IPS-NIHi11 (cell line): Measurements from ENCODE around the gene ECE2.

ENCODE experiments used
- DNase-seq: peaks from one replicate; pipeline ENCODE4 v3.0.0; 2012; ENCODE audit warnings: mixed read lengths, low spot score

The ECE2 gene

DNA sequence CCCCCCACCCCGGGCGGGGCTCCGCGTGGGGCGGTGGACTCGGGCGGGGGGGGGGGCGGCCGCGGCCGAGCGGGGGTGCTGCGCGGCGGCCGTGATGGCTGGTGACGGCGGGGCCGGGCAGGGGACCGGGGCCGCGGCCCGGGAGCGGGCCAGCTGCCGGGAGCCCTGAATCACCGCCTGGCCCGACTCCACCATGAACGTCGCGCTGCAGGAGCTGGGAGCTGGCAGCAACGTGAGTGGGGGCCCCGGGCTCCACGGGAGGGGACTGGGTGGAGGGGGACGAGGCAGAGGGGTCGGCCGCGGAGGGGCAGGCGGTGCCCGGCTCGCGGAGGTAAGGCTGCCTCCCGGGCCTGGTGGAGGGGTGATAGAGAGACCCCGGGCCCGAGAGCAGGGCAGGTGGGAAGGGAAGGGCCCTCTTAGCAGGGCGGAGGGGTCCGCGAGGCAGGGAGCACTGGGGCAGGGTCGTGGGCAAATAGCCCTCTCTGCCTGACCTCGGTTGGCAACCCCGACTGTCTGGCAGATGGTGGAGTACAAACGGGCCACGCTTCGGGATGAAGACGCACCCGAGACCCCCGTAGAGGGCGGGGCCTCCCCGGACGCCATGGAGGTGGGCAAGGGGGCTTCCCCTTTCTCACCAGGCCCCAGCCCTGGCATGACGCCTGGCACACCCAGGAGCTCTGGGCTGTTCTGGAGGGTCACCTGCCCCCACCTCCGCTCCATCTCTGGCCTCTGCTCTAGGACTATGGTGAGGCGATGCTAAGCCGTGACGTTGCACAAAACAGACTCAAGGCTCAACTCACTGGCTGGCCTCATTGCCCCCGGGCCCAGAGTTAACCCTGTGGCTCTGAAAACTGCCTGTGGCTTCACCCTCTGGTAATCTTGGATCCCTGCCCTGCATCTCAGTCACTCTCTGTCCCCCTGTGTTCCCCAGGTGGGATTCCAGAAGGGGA is at the start of gene ECE2:
Gene ECE2, plus strand, starts transcription at position 62 of the 950 bp plus-strand sequence. Its CDS starts 132 bp downstream, at position 194.
- peak; percentile 58 for DNase-seq

DNA sequence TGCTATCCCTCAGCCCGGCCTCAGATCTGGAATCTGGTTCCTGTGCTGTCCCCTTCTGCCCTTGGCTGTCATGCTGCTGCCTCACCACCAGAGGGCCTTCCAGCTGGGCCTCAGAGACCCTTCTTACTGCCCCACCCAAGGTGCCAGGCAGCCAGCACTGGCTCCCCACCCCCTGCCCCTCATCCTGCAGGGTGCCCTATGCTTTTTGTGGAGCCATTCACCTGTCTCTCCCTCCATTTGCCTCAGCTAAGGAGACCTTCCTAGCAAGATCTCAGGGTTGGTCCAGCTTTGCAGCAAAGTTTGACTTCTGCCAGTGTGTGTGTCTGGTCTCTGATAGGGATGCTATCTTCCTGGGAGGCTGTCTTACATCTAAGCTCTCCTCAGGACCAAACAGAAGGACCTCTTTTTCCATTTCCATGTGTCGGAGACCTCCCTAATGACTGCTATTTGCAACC is 48.3 kb upstream of the ECE2 start:
- DNase-seq: peak; percentile 82

DNA sequence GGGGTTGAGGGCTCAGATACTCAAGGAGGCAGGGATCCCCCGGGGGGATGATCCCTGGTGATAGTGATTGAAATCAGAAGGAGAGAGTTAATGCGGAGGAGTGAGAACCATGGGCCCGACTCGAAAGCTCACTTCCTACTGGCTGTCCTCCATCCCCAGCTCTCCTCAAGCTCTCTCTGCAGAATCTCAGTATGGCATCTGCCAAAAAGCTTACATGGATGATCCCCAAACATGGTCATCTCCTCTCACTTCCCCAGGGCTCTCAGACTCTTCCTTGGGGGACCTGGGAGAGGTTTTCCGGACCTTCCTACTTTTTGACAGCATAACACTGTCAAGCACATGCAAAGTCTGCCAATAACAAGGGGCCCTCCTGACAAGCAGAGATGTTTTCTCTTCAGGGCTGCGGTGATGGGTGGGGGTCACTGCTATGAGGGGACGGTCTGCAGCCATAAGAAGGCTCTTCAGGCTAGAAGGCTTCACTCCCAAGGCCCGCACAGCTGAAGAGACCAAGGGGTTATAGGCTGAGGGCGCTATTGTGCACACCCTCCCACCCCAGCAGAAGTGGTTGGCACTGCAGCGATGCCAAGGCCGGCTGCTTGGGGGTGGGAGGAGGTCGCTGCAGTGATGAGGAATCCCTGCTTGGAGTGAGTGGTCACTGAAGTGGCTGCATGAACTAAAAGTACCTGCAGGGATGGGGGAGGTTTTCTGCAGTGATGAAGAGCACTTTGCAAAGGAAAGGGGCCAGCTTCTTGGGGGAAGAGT is 47.3 kb upstream of the ECE2 start:
- no peak for DNase-seq

DNA sequence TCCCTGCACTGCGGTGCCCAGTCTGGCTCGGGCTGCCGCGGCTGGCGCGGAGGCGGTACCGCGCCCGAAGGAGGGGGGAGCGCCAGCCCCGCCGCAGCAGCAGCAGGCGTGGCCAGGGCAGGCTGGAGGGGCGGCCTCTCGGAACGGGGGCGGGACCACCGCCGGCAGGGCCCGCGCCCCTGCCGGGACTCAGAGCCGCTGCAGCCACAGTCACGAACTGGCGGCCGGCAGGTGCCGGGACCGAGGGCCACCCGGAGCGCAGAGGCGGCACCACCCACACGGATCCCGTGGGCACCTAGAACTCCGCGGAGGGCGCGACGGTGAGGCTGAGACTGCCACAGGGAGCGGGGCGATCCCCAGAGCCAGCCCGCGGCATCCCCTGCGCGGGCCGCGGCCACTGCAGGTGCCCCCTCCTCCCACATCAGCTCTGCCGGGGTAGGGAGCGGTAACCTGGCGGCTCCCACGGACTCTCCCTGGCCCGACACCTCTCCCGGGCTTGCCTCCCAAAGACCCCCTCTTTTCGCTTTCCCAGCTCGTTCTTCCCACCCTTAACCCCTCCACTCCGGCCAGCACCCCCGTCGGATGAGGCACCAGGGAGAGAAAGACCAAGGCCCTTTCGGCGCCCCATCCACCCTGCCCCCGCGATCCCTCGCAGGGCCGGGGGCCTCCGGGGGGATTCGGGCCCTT is 46.3 kb upstream of the ECE2 start, which contains the start of gene VWA5B2:
Gene VWA5B2, plus strand, starts transcription at position 192 of the 687 bp plus-strand sequence. CDS start 944 bp downstream, outside the sequence.
- peak; percentile 99 for DNase-seq

DNA sequence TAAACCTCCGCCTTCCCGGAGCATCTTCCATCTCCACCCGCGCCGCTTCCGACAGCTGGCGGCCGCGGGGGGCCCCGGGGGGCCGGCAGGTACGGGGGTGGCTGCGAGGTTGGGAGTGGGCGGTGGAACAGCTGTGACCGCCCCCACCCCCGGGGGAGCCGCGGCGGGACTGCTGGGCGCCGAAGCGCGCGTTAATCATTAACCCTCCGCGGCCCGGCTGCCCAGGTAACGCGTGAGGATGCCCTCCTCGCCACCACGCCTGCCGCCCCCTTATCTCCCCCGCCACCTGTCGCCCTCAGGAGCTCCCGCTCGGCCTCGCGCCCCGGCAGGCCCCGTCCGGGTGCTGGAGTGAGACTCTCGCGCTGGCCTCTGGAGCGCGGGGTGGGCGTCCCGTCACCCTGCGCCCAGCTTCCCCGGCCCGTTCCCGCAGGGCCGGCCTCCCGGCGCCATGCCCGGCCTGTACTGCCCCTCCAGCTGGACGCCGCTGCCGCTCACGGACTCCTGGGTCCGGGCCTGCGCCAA is 45.7 kb upstream of the ECE2 start:
- DNase-seq: peak; percentile 52

DNA sequence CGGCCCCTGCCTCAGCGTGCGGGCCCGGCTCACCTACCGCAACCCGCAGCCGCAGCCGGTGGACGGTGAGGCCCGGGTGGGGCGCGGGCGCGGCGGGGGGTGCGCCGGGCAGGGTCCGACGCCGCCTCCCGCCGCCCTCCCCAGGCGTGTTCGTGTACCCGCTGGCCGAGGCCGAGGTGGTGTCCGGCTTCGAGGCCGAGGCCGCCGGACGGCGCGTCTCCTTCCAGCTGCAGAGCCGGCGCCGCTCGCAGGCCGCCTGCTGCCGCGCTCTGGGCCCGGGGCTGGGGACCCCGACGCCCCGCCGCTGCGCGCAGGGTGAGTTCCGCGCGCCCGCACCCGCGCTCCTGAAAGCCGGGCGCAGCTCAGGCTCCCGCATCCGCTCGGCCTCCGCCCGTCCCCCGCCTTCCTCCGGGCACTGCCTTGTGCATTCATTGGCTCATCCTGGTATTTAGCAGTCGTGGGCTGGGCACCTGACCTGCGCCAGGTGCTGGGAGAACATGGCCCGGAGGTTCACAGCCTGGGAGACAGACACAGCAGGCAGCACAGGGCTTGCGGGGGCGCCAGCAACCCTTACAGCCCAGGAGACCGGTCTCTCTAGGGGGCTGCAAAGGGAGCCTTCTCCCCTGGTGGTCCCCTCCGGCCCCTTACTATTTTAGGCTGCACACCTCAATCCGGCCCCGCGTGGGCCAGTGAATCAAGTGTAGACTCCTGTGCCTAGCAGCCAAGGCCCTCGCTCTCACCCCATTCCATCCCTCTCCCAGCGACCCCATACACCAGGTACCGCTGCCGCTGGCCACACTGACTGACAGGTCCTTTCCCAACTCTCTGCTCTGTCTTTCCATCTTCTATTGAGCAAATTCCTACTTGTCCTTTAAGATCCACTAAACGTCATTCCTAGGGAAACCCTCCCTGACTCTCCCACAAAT is 45.0 kb upstream of the ECE2 start:
- peak; percentile 69 for DNase-seq

DNA sequence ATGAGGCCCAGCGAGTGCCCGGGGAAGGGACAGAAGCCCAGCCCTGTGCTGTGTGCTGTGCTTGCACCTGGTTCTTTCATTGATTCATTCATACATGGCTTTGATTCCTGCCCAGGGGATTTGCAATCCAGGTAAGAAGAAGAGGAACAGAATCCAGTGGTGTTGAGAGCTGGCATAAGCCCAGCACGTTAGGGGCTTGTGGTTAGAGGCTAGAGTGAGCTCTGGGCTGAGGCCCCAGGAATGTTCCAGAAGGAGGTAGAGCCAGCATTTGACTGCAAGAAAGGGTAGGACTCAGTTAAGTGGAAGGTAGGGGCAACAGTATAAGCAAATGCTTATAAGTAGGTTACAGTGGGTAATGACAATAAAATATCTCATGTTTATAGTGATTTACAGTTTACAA is 44.2 kb upstream of the ECE2 start:
- no peak for DNase-seq

DNA sequence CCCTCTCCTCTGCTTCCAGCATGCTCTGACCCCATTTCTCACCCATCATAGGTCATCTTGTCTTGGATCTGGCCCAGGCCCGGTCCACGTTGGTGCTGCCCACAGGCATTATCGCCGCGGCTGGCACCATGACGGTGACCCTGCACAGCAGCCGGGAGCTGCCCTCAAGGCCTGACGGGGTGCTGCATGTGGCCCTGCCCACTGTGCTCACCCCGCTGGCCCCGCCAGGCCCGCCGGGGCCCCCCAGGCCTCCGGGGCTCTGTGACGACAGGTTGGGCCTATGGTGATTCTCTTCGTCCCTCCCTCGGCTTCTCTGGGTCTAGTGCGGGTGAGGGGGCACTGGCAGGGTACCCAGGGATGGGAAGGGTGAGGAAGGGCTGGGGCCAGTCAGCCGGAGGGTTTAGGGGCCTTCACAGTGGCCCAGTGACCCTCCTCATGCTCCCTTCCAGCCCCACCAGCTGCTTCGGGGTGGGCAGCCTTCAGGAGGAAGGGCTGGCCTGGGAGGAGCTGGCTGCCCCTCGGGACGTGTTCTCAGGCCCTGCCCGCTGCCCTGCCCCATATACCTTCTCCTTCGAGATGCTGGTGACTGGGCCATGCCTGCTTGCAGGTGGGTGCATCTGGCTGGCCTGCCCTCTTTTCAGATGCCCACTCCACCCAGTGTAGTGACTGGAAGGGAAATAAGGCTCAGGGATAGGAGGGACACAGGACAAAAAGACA is 42.5 kb upstream of the ECE2 start:
- DNase-seq: no peak

DNA sequence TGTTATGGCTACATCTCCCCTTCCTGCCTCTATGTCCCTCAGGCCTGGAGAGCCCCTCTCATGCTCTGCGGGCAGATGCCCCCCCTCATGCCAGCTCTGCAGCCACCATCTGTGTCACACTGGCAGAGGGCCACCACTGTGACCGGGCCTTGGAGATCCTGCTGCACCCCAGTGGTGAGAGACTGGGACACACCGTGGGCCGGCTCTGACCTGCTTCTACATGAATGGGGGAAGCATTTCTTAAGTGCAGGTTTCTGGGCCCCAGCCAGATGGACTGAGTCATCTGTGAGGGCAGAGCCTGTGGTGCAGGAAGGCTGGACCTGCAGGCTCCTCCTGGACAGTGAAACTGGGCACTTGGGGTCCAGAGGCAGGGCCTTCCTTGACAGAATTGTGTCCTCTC is 41.6 kb upstream of the ECE2 start:
- DNase-seq: peak; percentile 61

DNA sequence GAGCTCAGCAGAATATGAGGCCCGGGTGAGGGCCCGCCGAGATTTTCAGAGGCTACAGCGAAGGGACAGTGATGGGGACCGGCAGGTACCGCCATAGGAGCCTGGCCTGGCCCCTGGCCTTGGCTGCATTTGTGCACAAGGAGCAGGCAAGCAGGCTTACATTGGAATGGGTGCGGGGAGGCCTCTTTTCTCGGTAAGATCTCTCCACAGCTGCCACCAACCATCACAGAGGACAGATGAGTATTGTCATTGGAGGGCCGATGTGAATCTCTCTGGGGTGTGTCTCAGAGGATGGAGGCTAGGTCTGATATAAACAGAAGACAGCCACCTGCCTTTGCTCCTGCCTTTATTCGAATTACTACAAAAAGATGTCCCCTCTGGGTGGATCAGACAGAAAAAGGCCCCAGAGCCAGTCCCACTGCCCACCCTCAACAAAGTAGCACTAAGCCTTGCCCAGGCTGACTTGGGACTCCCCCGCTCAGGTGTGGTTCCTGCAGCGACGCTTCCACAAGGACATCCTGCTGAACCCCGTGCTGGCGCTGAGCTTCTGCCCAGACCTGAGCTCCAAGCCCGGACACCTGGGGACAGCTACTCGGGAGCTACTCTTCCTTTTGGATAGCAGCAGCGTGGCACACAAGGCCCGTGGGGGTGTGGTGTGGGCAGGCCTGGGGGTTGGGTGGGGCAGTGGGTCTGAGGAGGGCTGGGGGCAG is 41.0 kb upstream of the ECE2 start:
- no peak for DNase-seq

DNA sequence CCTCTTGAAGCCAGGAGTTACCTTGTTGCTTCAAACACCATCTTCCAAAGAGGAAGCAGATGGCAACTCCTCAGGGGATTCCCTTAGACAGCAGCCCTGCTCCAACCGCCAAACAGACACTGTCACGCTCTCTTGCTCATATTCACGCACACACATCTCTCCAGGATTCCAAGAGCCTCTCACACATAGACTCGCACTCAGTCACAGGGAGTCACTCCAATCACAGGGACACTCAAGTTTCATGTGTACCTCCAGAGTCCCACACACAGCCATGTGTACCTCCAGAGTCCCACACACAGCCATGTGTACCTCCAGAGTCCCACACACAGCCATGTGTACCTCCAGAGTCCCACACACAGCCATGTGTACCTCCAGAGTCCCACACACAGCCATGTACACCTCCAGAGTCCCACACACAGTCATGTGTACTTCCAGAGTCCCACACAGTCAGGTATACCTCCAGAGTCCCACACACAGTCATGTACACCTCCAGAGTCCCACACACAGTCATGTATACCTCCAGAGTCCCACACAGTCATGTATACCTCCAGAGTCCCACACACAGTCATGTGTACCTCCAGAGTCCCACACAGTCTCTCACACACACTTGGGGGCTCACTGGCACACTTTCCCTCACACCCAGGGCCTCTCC is 40.3 kb upstream of the ECE2 start:
- DNase-seq: no peak

DNA sequence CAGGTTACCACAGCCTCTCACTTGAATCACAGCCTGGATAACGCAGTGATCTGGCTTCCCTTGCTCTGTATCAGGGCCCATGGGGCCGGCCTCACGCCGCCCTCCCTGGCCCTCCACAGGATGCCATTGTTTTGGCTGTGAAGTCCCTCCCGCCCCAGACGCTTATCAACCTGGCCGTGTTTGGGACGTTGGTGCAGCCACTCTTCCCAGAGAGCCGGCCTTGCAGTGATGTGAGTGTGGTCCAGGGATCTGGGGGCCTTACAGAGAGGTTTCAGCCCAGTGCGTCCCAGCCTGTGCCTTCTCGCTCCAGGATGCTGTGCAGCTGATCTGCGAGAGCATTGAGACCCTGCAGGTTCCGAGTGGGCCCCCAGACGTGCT is 39.8 kb upstream of the ECE2 start:
- no peak for DNase-seq

DNA sequence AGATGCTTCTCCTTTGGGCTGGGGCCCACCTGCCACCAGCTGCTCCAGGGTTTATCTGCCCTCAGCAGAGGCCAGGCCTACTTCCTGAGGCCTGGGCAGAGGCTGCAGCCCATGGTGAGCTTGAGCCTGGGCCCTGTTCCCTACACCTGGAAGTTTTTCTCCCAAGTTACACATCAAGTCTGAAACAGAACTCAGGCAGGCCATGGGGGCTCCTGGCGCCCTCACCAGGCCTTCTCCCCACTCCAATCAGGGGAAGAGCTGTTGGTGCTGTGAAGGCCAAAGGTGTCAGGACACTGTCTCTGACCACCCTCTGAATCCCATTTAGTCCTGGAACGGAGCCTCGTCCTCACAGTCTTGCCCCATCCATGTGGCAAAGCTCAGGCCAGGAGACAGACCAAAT is 39.2 kb upstream of the ECE2 start:
- no peak for DNase-seq

DNA sequence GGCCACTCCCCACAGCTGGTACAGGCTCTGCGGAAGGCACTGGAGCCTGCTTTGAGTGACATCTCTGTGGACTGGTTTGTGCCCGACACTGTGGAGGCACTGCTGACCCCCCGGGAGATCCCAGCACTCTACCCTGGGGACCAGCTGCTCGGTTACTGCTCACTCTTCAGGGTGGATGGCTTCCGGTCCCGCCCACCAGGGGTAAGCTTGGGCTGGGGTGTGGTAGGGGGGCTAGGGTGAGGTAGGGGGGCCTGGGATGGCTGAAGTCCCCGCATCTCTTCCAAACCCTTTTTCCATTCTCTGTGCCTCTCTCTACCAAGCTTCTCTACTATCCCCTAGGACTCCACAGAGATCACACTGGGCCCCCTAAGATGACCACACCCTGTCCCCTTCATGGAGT is 38.6 kb upstream of the ECE2 start:
- DNase-seq: no peak

DNA sequence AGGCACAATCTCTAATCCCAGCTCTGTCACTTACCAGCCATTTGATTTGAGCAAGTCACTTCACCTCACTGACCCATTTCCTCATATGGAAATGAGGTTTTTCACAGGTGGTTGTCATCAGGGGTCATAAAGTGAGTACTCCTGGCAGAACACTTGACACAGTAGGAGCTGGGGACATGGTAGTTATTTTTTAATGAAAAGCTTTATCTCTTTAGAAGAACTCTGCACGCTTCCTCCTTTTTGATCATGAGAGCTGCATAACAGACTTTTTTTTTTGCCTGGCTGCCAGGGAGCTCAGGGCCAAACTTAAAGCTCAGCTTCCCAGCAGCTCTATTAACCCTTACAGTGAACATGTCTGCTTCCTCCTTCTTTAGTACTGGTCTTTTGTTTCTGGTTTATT is 38.0 kb upstream of the ECE2 start:
- DNase-seq: no peak

DNA sequence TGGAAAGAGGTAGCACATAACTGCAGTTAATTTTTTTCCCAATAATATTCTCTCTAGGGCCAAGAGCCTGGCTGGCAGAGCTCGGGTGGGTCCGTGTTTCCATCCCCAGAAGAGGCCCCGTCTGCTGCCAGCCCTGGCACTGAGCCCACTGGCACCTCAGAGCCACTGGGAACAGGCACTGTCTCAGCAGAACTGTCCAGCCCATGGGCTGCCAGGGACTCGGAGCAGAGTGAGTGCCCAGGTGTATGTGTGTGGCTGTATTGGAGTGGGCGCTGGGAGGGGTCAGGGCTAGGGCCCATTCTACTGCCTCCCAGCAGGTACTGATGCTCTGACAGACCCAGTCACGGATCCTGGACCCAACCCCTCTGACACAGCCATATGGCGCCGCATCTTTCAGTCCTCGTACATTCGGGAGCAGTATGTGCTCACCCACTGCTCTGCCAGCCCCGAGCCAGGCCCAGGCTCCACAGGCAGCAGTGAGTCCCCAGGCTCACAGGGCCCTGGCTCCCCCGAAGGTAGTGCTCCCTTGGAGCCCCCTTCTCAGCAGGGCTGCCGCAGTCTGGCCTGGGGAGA is 37.5 kb upstream of the ECE2 start:
- no peak for DNase-seq

DNA sequence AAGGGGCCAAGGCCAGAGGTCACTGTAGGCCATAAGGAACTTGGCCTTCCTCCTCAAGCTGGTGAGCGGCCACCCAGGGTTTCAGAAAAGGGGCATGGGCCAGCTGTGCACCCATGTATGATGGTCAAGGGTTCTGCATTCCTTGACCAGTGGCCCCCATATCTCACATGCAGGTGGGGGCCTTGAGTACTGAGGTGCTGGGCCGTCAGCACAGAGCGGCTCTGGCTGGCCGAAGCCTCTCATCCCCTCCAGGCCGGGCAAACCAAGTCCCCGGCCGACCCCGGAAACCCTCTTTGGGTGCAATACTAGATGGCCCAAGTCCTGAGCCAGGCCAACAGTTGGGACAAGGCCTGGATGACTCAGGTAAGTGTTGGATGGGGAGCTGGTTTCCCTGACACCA is 36.6 kb upstream of the ECE2 start:
- DNase-seq: no peak

DNA sequence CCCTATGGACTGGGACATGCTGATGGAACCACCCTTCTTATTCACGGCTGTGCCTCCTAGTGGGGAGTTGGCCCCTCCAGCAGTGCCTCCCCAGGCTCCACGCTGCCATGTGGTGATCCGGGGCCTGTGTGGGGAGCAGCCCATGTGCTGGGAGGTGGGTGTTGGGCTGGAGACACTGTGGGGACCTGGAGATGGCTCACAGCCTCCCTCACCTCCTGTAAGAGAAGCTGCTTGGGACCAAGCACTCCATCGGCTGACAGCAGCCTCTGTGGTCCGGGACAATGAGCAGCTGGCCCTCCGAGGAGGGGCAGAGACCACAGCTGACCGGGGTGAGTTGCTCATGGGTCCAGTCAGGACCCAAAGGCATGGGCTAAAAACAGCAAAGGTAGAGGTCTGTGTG is 36.1 kb upstream of the ECE2 start:
- no peak for DNase-seq
